Prostate gland (tissue), 2 donors: ENCODE results near the gene RIOX2.

Experiments used
- POLR2A ChIP-seq: fragments of 450-650 bp; IDR thresholded peaks from one replicate; pipeline ENCODE4 v1.6.1; 2016; ENCODE audit warnings: antibody characterized with exemption, mild to moderate bottlenecking
- POLR2AphosphoS5 ChIP-seq: sonication (generic); formaldehyde crosslinking; IDR thresholded peaks from one replicate; pipeline ENCODE4 v1.6.1; 2017; ENCODE audit warnings: antibody characterized with exemption
- TF ChIP-seq, protein P1 (sequence below), 4 experiments: fragments of 200-600 bp in 2 of 4; fragments of 450-650 bp in 2 of 4; sonication (generic) in 2 of 4; IDR thresholded peaks; 1 replicate in 3 of 4; 2 replicates in 1 of 4; pipeline ENCODE4 v1.5.1; 2016 to 2019; ENCODE audit warnings: antibody characterized with exemption in 4 of 4, mild to moderate bottlenecking in 2 of 4, moderate library complexity in 2 of 4

GRCh38 chr3:97931218-97931617 is 41.0 kb downstream of the RIOX2 start:
- TF ChIP-seq, protein P1, sequence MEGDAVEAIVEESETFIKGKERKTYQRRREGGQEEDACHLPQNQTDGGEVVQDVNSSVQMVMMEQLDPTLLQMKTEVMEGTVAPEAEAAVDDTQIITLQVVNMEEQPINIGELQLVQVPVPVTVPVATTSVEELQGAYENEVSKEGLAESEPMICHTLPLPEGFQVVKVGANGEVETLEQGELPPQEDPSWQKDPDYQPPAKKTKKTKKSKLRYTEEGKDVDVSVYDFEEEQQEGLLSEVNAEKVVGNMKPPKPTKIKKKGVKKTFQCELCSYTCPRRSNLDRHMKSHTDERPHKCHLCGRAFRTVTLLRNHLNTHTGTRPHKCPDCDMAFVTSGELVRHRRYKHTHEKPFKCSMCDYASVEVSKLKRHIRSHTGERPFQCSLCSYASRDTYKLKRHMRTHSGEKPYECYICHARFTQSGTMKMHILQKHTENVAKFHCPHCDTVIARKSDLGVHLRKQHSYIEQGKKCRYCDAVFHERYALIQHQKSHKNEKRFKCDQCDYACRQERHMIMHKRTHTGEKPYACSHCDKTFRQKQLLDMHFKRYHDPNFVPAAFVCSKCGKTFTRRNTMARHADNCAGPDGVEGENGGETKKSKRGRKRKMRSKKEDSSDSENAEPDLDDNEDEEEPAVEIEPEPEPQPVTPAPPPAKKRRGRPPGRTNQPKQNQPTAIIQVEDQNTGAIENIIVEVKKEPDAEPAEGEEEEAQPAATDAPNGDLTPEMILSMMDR (IDR thresholded peaks at IDR 0.05) = no peak
- TF ChIP-seq POLR2A = no peak
- no peak for TF ChIP-seq POLR2AphosphoS5
